ENCODE results near the gene MPPED1.

Gene MPPED1

GRCh38 chr22:43412808-43413795 lies 1.3 kb downstream of the MPPED1 start:
- DNase-seq: no peak

GRCh38 chr22:43413826-43414225 lies 2.0 kb downstream of the MPPED1 start:
- DNase-seq: no peak

- DNase-seq: no peak
Observed at GRCh38 chr22:43415681-43416080, 3.9 kb downstream of the MPPED1 start.

GRCh38 chr22:43417555-43417954 lies 5.7 kb downstream of the MPPED1 start:
- no peak for DNase-seq

- DNase-seq: no peak
Observed at GRCh38 chr22:43418079-43418825, 6.4 kb downstream of the MPPED1 start.

GRCh38 chr22:43419371-43420080 lies 7.7 kb downstream of the MPPED1 start:
- DNase-seq: no peak

GRCh38 chr22:43421046-43421665 lies 9.3 kb downstream of the MPPED1 start:
- no peak for DNase-seq

- no peak for DNase-seq
Observed at GRCh38 chr22:43421914-43422615, 10.3 kb downstream of the MPPED1 start.

- DNase-seq: no peak
Observed at GRCh38 chr22:43423046-43423445, 11.2 kb downstream of the MPPED1 start.

- DNase-seq: no peak
Observed at GRCh38 chr22:43424201-43424600, 12.4 kb downstream of the MPPED1 start.

GRCh38 chr22:43424666-43425630 lies 13.1 kb downstream of the MPPED1 start:
- no peak for DNase-seq

GRCh38 chr22:43425976-43426785 lies 14.4 kb downstream of the MPPED1 start:
- DNase-seq: no peak

GRCh38 chr22:43426816-43427215 lies 15.0 kb downstream of the MPPED1 start:
- DNase-seq: no peak

- DNase-seq: no peak
Observed at GRCh38 chr22:43427296-43428004, 15.6 kb downstream of the MPPED1 start.

GRCh38 chr22:43428005-43428485 lies 16.2 kb downstream of the MPPED1 start:
- DNase-seq: no peak

- no peak for DNase-seq
Observed at GRCh38 chr22:43428521-43428920, 16.7 kb downstream of the MPPED1 start.

- DNase-seq: no peak
Observed at GRCh38 chr22:43429426-43429825, 17.6 kb downstream of the MPPED1 start.

- DNase-seq: no peak
Observed at GRCh38 chr22:43431808-43432554, 20.2 kb downstream of the MPPED1 start.

Measured in islet precursor cell (in vitro differentiated cells).